ENCODE results near the gene NLRP4.

Gene NLRP4

GRCh38 chr19:55836340-55836739 is at the start of gene NLRP4:
Gene NLRP4 (plus strand): TSS chr19:55836540. CDS start chr19:55852081, 15,541 bp downstream.
- no peak for DNase-seq (ENCODE audit: low read depth, low spot score)

GRCh38 chr19:55795021-55795420 is 41.3 kb upstream of the NLRP4 start:
- DNase-seq (ENCODE audit: low read depth, low spot score): no peak

GRCh38 chr19:55801416-55801815 is 34.9 kb upstream of the NLRP4 start:
- DNase-seq (ENCODE audit: low read depth, low spot score): no peak

GRCh38 chr19:55802281-55802680 is 34.1 kb upstream of the NLRP4 start:
- no peak for DNase-seq (ENCODE audit: low read depth, low spot score)

- DNase-seq (ENCODE audit: low read depth, low spot score): no peak
Observed at GRCh38 chr19:55809381-55810058, 26.8 kb upstream of the NLRP4 start.

- DNase-seq (ENCODE audit: low read depth, low spot score): no peak
Observed at GRCh38 chr19:55811340-55811739, 25.0 kb upstream of the NLRP4 start.

- no peak for DNase-seq (ENCODE audit: low read depth, low spot score)
Observed at GRCh38 chr19:55812449-55812848, 23.9 kb upstream of the NLRP4 start.

GRCh38 chr19:55813906-55814305 is 22.4 kb upstream of the NLRP4 start:
- no peak for DNase-seq (ENCODE audit: low read depth, low spot score)

GRCh38 chr19:55820037-55820436 is 16.3 kb upstream of the NLRP4 start:
- no peak for DNase-seq (ENCODE audit: low read depth, low spot score)

GRCh38 chr19:55830656-55831055 is 5.7 kb upstream of the NLRP4 start:
- DNase-seq (ENCODE audit: low read depth, low spot score): no peak

GRCh38 chr19:55831846-55832245 is 4.5 kb upstream of the NLRP4 start, which contains the start of gene NLRP11:
Gene NLRP11 (minus strand): TSS chr19:55831999. CDS start chr19:55818174, 13,825 bp downstream.
- no peak for DNase-seq (ENCODE audit: low read depth, low spot score)

GRCh38 chr19:55832676-55833075 is 3.7 kb upstream of the NLRP4 start:
- DNase-seq (ENCODE audit: low read depth, low spot score): no peak

GRCh38 chr19:55838251-55838650 is 1.9 kb downstream of the NLRP4 start:
- DNase-seq (ENCODE audit: low read depth, low spot score): no peak

GRCh38 chr19:55838906-55839305 is 2.6 kb downstream of the NLRP4 start:
- no peak for DNase-seq (ENCODE audit: low read depth, low spot score)

GRCh38 chr19:55855160-55855559 is 18.8 kb downstream of the NLRP4 start:
- no peak for DNase-seq (ENCODE audit: low read depth, low spot score)

GRCh38 chr19:55857149-55857548 is 20.8 kb downstream of the NLRP4 start:
- DNase-seq (ENCODE audit: low read depth, low spot score): no peak

- DNase-seq (ENCODE audit: low read depth, low spot score): no peak
Observed at GRCh38 chr19:55857974-55858373, 21.6 kb downstream of the NLRP4 start.

- DNase-seq (ENCODE audit: low read depth, low spot score): no peak
Observed at GRCh38 chr19:55858401-55858800, 22.1 kb downstream of the NLRP4 start.

GRCh38 chr19:55858969-55859368 is 22.6 kb downstream of the NLRP4 start:
- DNase-seq (ENCODE audit: low read depth, low spot score): no peak

- DNase-seq (ENCODE audit: low read depth, low spot score): no peak
Observed at GRCh38 chr19:55866521-55866920, 30.2 kb downstream of the NLRP4 start.

- no peak for DNase-seq (ENCODE audit: low read depth, low spot score)
Observed at GRCh38 chr19:55867101-55867500, 30.8 kb downstream of the NLRP4 start.

GRCh38 chr19:55870736-55871135 is 34.4 kb downstream of the NLRP4 start:
- DNase-seq (ENCODE audit: low read depth, low spot score): no peak

- DNase-seq (ENCODE audit: low read depth, low spot score): no peak
Observed at GRCh38 chr19:55877211-55877610, 40.9 kb downstream of the NLRP4 start.

- no peak for DNase-seq (ENCODE audit: low read depth, low spot score)
Observed at GRCh38 chr19:55882626-55883025, 46.3 kb downstream of the NLRP4 start.
